B cell (primary cell): ENCODE measurements around the gene RBMX2. TPM values are rescaled to one million over a fixed set of nuclear protein-coding genes. Genes with fewer than 3 reads are reported as not detected.

Experiments used
- ATAC-seq: fragments of 200-7000 bp; cut with Tn5 transposase; one replicate; pipeline ENCODE4 v1.10.0; 2021; ENCODE audit warnings: low read depth, mild to moderate bottlenecking, moderate number of reproducible peaks, moderate library complexity
- CTCF ChIA-PET: fragments of 350-600 bp; sonication (Branson Sonifier 250); formaldehyde crosslinking; loops from one replicate; lab custom pipeline; 2021; ENCODE audit warnings: antibody characterized with exemption, inconsistent platforms; lab: Charles Lee
- POLR2A ChIA-PET: fragments of 350-600 bp; sonication (Branson Sonifier 250); formaldehyde crosslinking; loops from one replicate; lab custom pipeline; 2021; ENCODE audit warnings: antibody characterized with exemption; lab: Charles Lee
- DNase-seq: peaks from one replicate; pipeline ENCODE4 v3.0.0; 2013
- H2AFZ ChIP-seq: 2 replicates; pipeline ENCODE4 v1.6.1; 2012; ENCODE audit warnings: mild to moderate bottlenecking, low read depth, low read length; ENCODE audit not compliant: insufficient read depth, poor library complexity, severe bottlenecking
- H3K27ac ChIP-seq, 2 donors: 1 replicate in 1 of 2; 2 replicates in 1 of 2; pipeline ENCODE4 v1.5.1; 2012 to 2013; ENCODE audit warnings: low read length in 2 of 2, mild to moderate bottlenecking in 2 of 2, moderate library complexity in 1 of 2
- H3K27me3 ChIP-seq, 4 experiments: fragments of 200-600 bp in 1 of 4; sonication (generic) in 1 of 4; replicated peaks in 1 of 4; 1 replicate in 2 of 4; 2 replicates in 2 of 4; pipeline versions ENCODE4 v1.6.1 to v1.7.0; 2013 to 2016; ENCODE audit warnings: low read length in 3 of 4, mild to moderate bottlenecking in 2 of 4, mixed read lengths in 1 of 4, moderate library complexity in 1 of 4; ENCODE audit not compliant: insufficient read depth in 4 of 4, control insufficient read depth in 3 of 4; ENCODE audit errors: control extremely low read depth in 1 of 4
- H3K36me3 ChIP-seq, 2 experiments: replicated peaks in 1 of 2; 1 replicate in 1 of 2; 2 replicates in 1 of 2; pipeline versions ENCODE4 v1.6.1 to v1.7.1; 2013; ENCODE audit warnings: low read length in 1 of 2; ENCODE audit not compliant: insufficient read depth in 2 of 2, control insufficient read depth in 1 of 2; ENCODE audit errors: control extremely low read depth in 1 of 2, extremely low read depth in 1 of 2
- H3K4me1 ChIP-seq, 2 donors: fragments of 200-600 bp in 1 of 2; sonication (generic) in 1 of 2; 1 replicate in 1 of 2; 2 replicates in 1 of 2; pipeline versions ENCODE4 v1.5.1 to v1.6.1; 2013 to 2017; ENCODE audit warnings: low read length in 2 of 2; ENCODE audit not compliant: control insufficient read depth in 2 of 2, insufficient read depth in 2 of 2
- H3K4me2 ChIP-seq: replicated peaks from 2 replicates; pipeline ENCODE3; 2012; ENCODE audit warnings: mild to moderate bottlenecking, low read depth, low read length; ENCODE audit not compliant: poor library complexity, severe bottlenecking
- H3K4me3 ChIP-seq, 5 experiments: fragments of 200-600 bp in 1 of 5; sonication (generic) in 1 of 5; 1 replicate in 3 of 5; 2 replicates in 2 of 5; pipeline versions ENCODE4 v1.5.1 to v1.7.0; 2011 to 2016; ENCODE audit warnings: low read length in 4 of 5, mild to moderate bottlenecking in 4 of 5, low read depth in 2 of 5, control low read depth in 1 of 5, moderate library complexity in 1 of 5; ENCODE audit not compliant: insufficient read depth in 1 of 5; ENCODE audit errors: control extremely low read depth in 1 of 5, extremely low read depth in 1 of 5
- H3K79me2 ChIP-seq: fragments of 200-600 bp; sonication (generic); one replicate; pipeline ENCODE4 v1.6.0; 2016; ENCODE audit warnings: low read length; ENCODE audit not compliant: control insufficient read depth, insufficient read depth
- H3K9ac ChIP-seq: fragments of 200-600 bp; sonication (generic); 2 replicates; pipeline ENCODE4 v1.6.1; 2017; ENCODE audit warnings: mild to moderate bottlenecking, low read length, moderate library complexity
- H3K9me3 ChIP-seq, 3 donors: one replicate each; pipeline versions ENCODE4 v1.6.1 to v1.7.1; 2013; ENCODE audit warnings: low read length in 2 of 3; ENCODE audit not compliant: control insufficient read depth in 2 of 3, insufficient read depth in 1 of 3; ENCODE audit errors: control extremely low read depth in 1 of 3
- H4K20me1 ChIP-seq: 2 replicates; pipeline ENCODE4 v1.6.0; 2012; ENCODE audit warnings: mild to moderate bottlenecking, low read length; ENCODE audit not compliant: insufficient read depth, control insufficient read depth, poor library complexity, severe bottlenecking
- H3K27ac Mint-ChIP-seq: one replicate; pipeline ENCODE4 v1.8.0; 2021; ENCODE audit warnings: mixed read lengths
- H3K27me3 Mint-ChIP-seq: one replicate; pipeline ENCODE4 v1.8.0; 2021; ENCODE audit warnings: mixed read lengths
- H3K4me1 Mint-ChIP-seq: one replicate; pipeline ENCODE4 v1.8.0; 2021; ENCODE audit warnings: mixed read lengths
- H3K4me3 Mint-ChIP-seq: one replicate; pipeline ENCODE4 v1.8.0; 2021; ENCODE audit warnings: mixed read lengths
- H3K9me3 Mint-ChIP-seq: one replicate; pipeline ENCODE4 v1.8.0; 2022; ENCODE audit warnings: mixed read lengths; ENCODE audit not compliant: insufficient read depth
- CTCF ChIP-seq: fragments of 200-600 bp; IDR thresholded peaks from one replicate; pipeline ENCODE4 v1.8.0; 2022; ENCODE audit warnings: antibody characterized with exemption, mild to moderate bottlenecking
- EZH2 ChIP-seq: IDR thresholded peaks from 2 replicates; pipeline ENCODE4 v1.6.1; 2012; ENCODE audit warnings: borderline replicate concordance, low read depth, mild to moderate bottlenecking, moderate library complexity, low read length; ENCODE audit not compliant: insufficient read depth, poor library complexity, severe bottlenecking
- WGBS: methylation state at CpG from one replicate; pipeline ENCODE4 v1.1.5; 2013; ENCODE audit warnings: missing lambda C conversion rate; ENCODE audit not compliant: insufficient coverage; 5-methylcytosine and 5-hydroxymethylcytosine counted together
- intact Hi-C: fragments of 100-400 bp; cut with micrococcal nuclease; formaldehyde crosslinking; loops from one replicate; pipeline ENCODE4 v1.10.0; 2022
- polyA plus RNA-seq: library from polyadenylated mRNA; depleted of rRNA; stranded (reverse); fragments of >200 nt; gene quantifications from 2 replicates; pipeline ENCODE4 v1.2.3, GENCODE V29; 2012
- total RNA-seq, 2 donors: library from RNA; stranded (reverse); fragments of 120-200 nt in 1 of 2; gene quantifications; 1 replicate in 1 of 2; 2 replicates in 1 of 2; pipeline versions ENCODE4 v1.2.3 to v1.2.4, GENCODE V29; 2013 to 2022

RBMX2 gene
- total and polyA plus RNA-seq, 2 donors (not counting 1 experiment from before 2014, with no cell fraction given), result 9.8 to 25.2 TPM

DNA sequence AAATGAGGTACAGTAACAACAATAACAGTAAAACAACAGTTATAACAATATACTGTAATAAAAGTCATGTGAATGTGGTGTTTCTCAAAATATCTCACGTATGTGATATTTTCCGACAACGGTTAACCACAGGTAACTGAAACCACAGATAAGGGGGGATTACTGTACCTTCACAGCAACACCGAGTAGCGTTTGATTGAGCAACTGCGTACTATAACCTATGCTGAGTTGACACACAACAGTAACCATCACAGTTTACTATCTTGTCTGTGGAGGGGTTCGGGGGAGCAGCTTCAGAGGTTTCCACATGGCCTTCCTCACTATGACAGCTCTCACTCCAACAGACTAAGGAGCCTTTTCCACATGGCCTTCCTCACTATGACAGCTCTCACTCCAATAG lies 13.4 kb downstream of the RBMX2 start:
- H3K27ac ChIP-seq, result no peak overlapping the region
- no peaks in the 10 kb centered on the region for H3K27me3 ChIP-seq
- peaks cover 0 to 14% of the 10 kb centered on the region in 2 experiments for H3K36me3 ChIP-seq
- Mint-ChIP-seq H3K4me3 (no peak overlapping the region), H3K27me3 (no peaks in the 10 kb centered on the region), H3K4me1 (no peaks in the 10 kb centered on the region), H3K9me3 (no peaks in the 10 kb centered on the region), H3K27ac (no peak overlapping the region)
- H3K4me2 ChIP-seq, result no peak overlapping the region
- WGBS, result no CpG with 5 or more reads among the region's 7 CpGs
- no peak overlapping the region for H3K9ac ChIP-seq
- no peaks in the 10 kb centered on the region for H3K79me2 ChIP-seq
- DNase-seq (no peak), ATAC-seq (no peak)
- no peak for TF ChIP-seq CTCF
- no peak for TF ChIP-seq EZH2
- intact Hi-C loops, result no loop called here
- no peaks in the 10 kb centered on the region for H3K4me1 ChIP-seq
- no peaks in the 10 kb centered on the region for H3K9me3 ChIP-seq
- POLR2A ChIA-PET, result no interaction called here
- no peaks in the 10 kb centered on the region for H4K20me1 ChIP-seq
- CTCF ChIA-PET, result no interaction called here
- no peak overlapping the region for H3K4me3 ChIP-seq
- no peak overlapping the region for H2AFZ ChIP-seq

DNA sequence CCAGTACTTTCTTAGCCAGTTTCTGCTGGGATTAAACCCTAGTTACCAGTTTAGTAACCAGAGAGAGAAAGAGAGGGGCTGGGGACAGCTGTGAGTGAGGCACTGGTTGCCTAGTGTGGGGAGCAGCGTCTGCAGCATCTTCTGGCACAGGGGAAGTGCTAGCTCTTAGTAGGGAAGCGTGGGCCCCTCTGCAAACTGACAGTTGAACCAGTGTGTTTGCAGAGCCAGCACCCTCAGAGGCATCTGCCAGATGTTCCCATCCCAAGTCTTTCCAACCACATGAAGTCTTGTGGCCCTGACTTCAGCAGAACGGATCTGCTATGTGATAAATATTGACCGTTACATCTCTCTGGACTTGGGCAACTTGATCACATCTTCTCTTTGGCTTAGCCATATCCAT lies 15.0 kb downstream of the RBMX2 start:
- POLR2A ChIA-PET, result no interaction called here
- H3K27me3 Mint-ChIP-seq, result no peaks in the 10 kb centered on the region
- no peak for TF ChIP-seq EZH2
- TF ChIP-seq CTCF, result no peak
- H3K27ac Mint-ChIP-seq, result no peak overlapping the region
- no peaks in the 10 kb centered on the region for H3K4me1 Mint-ChIP-seq
- intact Hi-C loops, result no loop called here
- Histone ChIP-seq H3K4me3 (no peak overlapping the region), H3K4me1 (no peaks in the 10 kb centered on the region), H3K4me2 (no peak overlapping the region), H3K36me3 (peaks cover 0 to 3% of the 10 kb centered on the region in 2 experiments), H3K9me3 (no peaks in the 10 kb centered on the region), H3K27ac (no peak overlapping the region), H3K27me3 (no peaks in the 10 kb centered on the region), H3K9ac (no peak overlapping the region), H3K79me2 (no peaks in the 10 kb centered on the region), H2AFZ (no peak overlapping the region), H4K20me1 (no peaks in the 10 kb centered on the region)
- H3K4me3 Mint-ChIP-seq, result no peak overlapping the region
- CTCF ChIA-PET, result no interaction called here
- ATAC-seq (no peak), DNase-seq (no peak)
- 92% methylated on average over 3 of the region's 4 CpGs for WGBS
- H3K9me3 Mint-ChIP-seq, result no peaks in the 10 kb centered on the region
